Measurements from ENCODE around the gene KDM7A. TPM values are rescaled to one million over a fixed set of nuclear protein-coding genes. Genes with fewer than 3 reads are reported as not detected.

Gene KDM7A
- polyA plus RNA-seq, 2 of the 4 experiments (the other 2 are of a cell fraction) = 1.4 to 4.1 TPM

GRCh38 chr7:140155428-140155827, 21.4 kb downstream of the KDM7A start (continued):
- TF ChIP-seq PBX3 (IDR thresholded peaks at IDR 0.05) (no peak), BHLHE40 (IDR thresholded peaks at IDR 0.05; ENCODE audit: low read depth, low read length) (no peak), HES2 (IDR thresholded peaks at IDR 0.05) (no peak), CBX2 (IDR thresholded peaks at IDR 0.05; ENCODE audit: borderline replicate concordance, low read depth) (no peak), NPAS2 (CRISPR knock-in tag; IDR thresholded peaks at IDR 0.05; ENCODE audit: borderline replicate concordance) (no peak), POLR2A (IDR thresholded peaks at IDR 0.05; ENCODE audit: low read length) (no peak), EHF (CRISPR knock-in tag; IDR thresholded peaks at IDR 0.05) (no peak), RFX5 (IDR thresholded peaks at IDR 0.05) (no peak), BCL3 (IDR thresholded peaks at IDR 0.05) (no peak)

- H3K27ac ChIP-seq = no peak overlapping the region
- FAIRE-seq = no peak
- H3K4me1 ChIP-seq = no peaks in the 10 kb centered on the region
- POLR2A ChIA-PET = no interaction called here
- 88% methylated on average over 7 of the region's 7 CpGs for WGBS (ENCODE audit: missing lambda C conversion rate)
- H3K4me3 ChIP-seq = no peak overlapping the region
- H3K4me2 ChIP-seq = no peak overlapping the region
- CTCF ChIA-PET = no interaction called here
- TF ChIP-seq HEYL (CRISPR knock-in tag; IDR thresholded peaks at IDR 0.05) (no peak), SMC3 (IDR thresholded peaks at IDR 0.05) (no peak), EHF (CRISPR knock-in tag; IDR thresholded peaks at IDR 0.05) (no peak), RFX5 (IDR thresholded peaks at IDR 0.05) (no peak), FOSL2 (IDR thresholded peaks at IDR 0.05) (no peak), FOSL2 (CRISPR knock-in tag; IDR thresholded peaks at IDR 0.05) (no peak), CHD4 (IDR thresholded peaks at IDR 0.05; ENCODE audit: borderline replicate concordance) (no peak), RCOR1 (IDR thresholded peaks at IDR 0.05; ENCODE audit: low read depth, low read length) (no peak), NR3C1 (IDR thresholded peaks at IDR 0.05) (no peak), JUN (IDR thresholded peaks at IDR 0.05) (no peak), ZNF302 (CRISPR knock-in tag; IDR thresholded peaks at IDR 0.05) (no peak), BHLHE40 (IDR thresholded peaks at IDR 0.05; ENCODE audit: low read depth, low read length) (no peak), MAZ (IDR thresholded peaks at IDR 0.05; ENCODE audit: borderline replicate concordance, low read depth, low read length) (no peak), RNF2 (IDR thresholded peaks at IDR 0.05; ENCODE audit: borderline replicate concordance, low read depth) (no peak), RARB (CRISPR knock-in tag; IDR thresholded peaks at IDR 0.05) (no peak), BCL3 (IDR thresholded peaks at IDR 0.05) (no peak), ELK1 (IDR thresholded peaks at IDR 0.05; ENCODE audit: low read depth, low read length) (no peak)
- ATAC-seq = no peak
- DNase-seq (ENCODE audit: low read depth in 1 of 2, low spot score in 1 of 2) = no peak
- H3K9me3 ChIP-seq = no peaks in the 10 kb centered on the region
Measured at GRCh38 chr7:140153666-140154161, 23.1 kb downstream of the KDM7A start.

Measured in A549 (cell line).